Measurements from ENCODE around the gene MAJIN. TPM values are rescaled to one million over a fixed set of nuclear protein-coding genes. Genes with fewer than 3 reads are reported as not detected.
A peak's percentile ranks its signal among the peaks of the same experiment; 100 is the strongest.

The MAJIN gene
- total RNA-seq, 3 donors from 2014 or later (not counting 1 experiment from before 2014, with no cell fraction given), result not detected

DNA sequence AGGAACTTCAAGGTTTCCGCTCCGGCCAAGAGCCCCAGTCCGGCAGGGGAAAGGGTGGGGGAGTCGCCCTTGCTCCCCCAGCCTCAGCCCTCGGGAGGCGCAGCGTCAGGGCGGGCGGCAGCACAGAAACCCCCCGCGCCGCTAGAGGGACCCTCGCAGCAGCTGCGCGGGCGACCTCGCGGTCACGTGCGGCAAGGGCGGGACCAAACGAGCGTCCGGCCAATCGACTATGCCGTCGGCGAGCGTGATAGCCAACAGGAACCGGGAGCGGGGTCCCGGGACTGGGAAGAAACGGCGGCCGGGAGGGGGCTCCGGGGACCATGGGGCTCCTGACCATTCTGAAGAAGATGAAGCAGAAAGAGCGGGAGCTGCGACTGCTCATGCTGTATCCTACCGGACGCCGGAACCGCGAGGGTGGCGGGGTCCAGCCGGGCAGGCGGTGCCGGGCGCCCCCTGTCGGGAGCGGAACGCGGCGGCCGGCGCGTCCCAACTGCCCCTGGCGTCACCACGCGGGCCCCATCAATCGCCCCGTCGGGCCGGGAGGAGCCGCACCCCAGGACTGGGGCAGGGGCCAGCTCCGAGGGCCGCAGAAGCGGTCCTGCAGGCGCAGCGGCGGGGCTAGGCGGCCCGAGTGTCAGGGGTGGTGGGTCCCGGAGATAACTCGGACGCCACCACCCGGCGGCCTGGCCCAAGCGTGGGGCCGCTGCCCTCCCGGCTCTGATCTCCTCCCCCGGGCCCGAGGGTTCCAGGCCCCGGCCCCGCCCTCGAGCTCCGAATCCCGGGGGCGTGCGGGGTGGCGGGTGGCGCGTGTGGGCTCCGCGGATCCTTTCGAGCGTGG, 42.2 kb upstream of the MAJIN start, which contains the start of gene ARL2:
Gene ARL2 (plus strand): TSS at position 273 of the 838 bp plus-strand sequence. CDS start 48 bp downstream, at position 321.
- Histone ChIP-seq H3K27me3 (ENCODE audit: control insufficient read depth, insufficient read depth, low read length) (no peaks in the 10 kb centered on the region), H3K27ac (ENCODE audit: low read length) (peak within 1 kb of the TSS; percentile 100), H3K9me3 (ENCODE audit: control insufficient read depth, insufficient read depth, low read length) (no peaks in the 10 kb centered on the region), H3K36me3 (ENCODE audit: control insufficient read depth, insufficient read depth, low read length) (peaks cover 7% of the 10 kb centered on the region), H3K4me1 (ENCODE audit: control insufficient read depth, insufficient read depth, low read length) (peaks cover 26% of the 10 kb centered on the region), H3K4me3 (ENCODE audit: low read length) (peak within 1 kb of the TSS; percentile 93)
- under 1% methylated on average over 96 of the region's 96 CpGs for WGBS (ENCODE audit: insufficient coverage)
- intact Hi-C loops (cut with micrococcal nuclease), result loop anchor here (1.0 to 5.0 kb wide), 4 partner anchors 13 to 167 kb away; partner anchors contain the start of genes SNX15 and ZNHIT2
- H3K27ac Mint-ChIP-seq, result peak within 1 kb of the TSS; percentile 95 to 96
- ATAC-seq (peak; percentile 77 to 90 (median 85)), DNase-seq (peak; percentile 86 to 94)
- TF ChIP-seq, protein P1, sequence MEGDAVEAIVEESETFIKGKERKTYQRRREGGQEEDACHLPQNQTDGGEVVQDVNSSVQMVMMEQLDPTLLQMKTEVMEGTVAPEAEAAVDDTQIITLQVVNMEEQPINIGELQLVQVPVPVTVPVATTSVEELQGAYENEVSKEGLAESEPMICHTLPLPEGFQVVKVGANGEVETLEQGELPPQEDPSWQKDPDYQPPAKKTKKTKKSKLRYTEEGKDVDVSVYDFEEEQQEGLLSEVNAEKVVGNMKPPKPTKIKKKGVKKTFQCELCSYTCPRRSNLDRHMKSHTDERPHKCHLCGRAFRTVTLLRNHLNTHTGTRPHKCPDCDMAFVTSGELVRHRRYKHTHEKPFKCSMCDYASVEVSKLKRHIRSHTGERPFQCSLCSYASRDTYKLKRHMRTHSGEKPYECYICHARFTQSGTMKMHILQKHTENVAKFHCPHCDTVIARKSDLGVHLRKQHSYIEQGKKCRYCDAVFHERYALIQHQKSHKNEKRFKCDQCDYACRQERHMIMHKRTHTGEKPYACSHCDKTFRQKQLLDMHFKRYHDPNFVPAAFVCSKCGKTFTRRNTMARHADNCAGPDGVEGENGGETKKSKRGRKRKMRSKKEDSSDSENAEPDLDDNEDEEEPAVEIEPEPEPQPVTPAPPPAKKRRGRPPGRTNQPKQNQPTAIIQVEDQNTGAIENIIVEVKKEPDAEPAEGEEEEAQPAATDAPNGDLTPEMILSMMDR (IDR thresholded peaks at IDR 0.05), result peak; percentile 97
- peak within 1 kb of the TSS; percentile 95 for H3K4me3 Mint-ChIP-seq
- no peaks in the 10 kb centered on the region for H3K27me3 Mint-ChIP-seq (ENCODE audit: low read depth in 2 of 2)
- H3K9me3 Mint-ChIP-seq, result no peaks in the 10 kb centered on the region
- no peaks in the 10 kb centered on the region for H3K36me3 Mint-ChIP-seq
- H3K4me1 Mint-ChIP-seq, result peaks cover 21 to 29% of the 10 kb centered on the region in 2 donors

- H3K27me3 Mint-ChIP-seq (ENCODE audit: low read depth in 2 of 2), result no peaks in the 10 kb centered on the region
- peak overlapping the region; percentile 100 for H3K27ac ChIP-seq (ENCODE audit: low read length)
Measured at GRCh38 chr11:65013130-65013887, 41.4 kb upstream of the MAJIN start.

DNA sequence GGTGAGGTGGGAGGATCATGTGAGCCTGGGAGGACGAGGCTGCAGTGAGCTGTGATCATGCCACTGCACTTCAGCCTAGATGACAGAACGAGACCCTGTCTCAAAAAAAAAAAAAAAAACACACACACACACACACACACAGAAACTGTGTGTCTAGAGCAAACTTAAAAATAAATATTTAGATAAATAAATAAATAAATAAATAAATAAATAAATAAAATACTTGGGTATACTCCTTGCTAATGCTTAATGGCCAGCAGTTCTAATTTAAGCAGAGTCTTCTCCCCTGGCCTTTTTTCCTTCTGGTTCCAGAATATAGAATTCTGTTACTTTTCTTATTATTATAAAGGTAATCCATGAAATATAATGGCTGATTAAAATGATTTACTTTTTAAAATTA, 37.0 kb upstream of the MAJIN start:
- TF ChIP-seq, protein P1 (IDR thresholded peaks at IDR 0.05), result no peak
- Mint-ChIP-seq H3K9me3 (no peaks in the 10 kb centered on the region), H3K4me3 (no peak overlapping the region), H3K27ac (no peak overlapping the region), H3K36me3 (no peaks in the 10 kb centered on the region), H3K27me3 (ENCODE audit: low read depth in 2 of 2) (no peaks in the 10 kb centered on the region), H3K4me1 (peaks cover 10 to 12% of the 10 kb centered on the region in 2 donors)
- Histone ChIP-seq H3K4me3 (ENCODE audit: low read length) (no peak overlapping the region), H3K27ac (ENCODE audit: low read length) (no peak overlapping the region), H3K9me3 (ENCODE audit: control insufficient read depth, insufficient read depth, low read length) (no peaks in the 10 kb centered on the region), H3K27me3 (ENCODE audit: control insufficient read depth, insufficient read depth, low read length) (no peaks in the 10 kb centered on the region), H3K4me1 (ENCODE audit: control insufficient read depth, insufficient read depth, low read length) (peaks cover 11% of the 10 kb centered on the region), H3K36me3 (ENCODE audit: control insufficient read depth, insufficient read depth, low read length) (no peaks in the 10 kb centered on the region)
- ATAC-seq (no peak), DNase-seq (no peak)
- intact Hi-C loops (cut with micrococcal nuclease), result no loop called here
- 80% methylated on average over 1 of the region's 2 CpGs for WGBS (ENCODE audit: insufficient coverage)

More at GRCh38 chr11:65013130-65013887, 41.4 kb upstream of the MAJIN start:
- intact Hi-C loops (cut with micrococcal nuclease), result loop anchor here (1.0 to 5.0 kb wide), 4 partner anchors 14 to 166 kb away; partner anchors contain the start of genes SNX15 and ZNHIT2
- H3K36me3 Mint-ChIP-seq, result no peaks in the 10 kb centered on the region
- WGBS (ENCODE audit: insufficient coverage), result 18% methylated on average over 22 of the region's 22 CpGs
- Histone ChIP-seq H3K36me3 (ENCODE audit: control insufficient read depth, insufficient read depth, low read length) (peaks cover under 1% of the 10 kb centered on the region), H3K9me3 (ENCODE audit: control insufficient read depth, insufficient read depth, low read length) (no peaks in the 10 kb centered on the region), H3K27me3 (ENCODE audit: control insufficient read depth, insufficient read depth, low read length) (no peaks in the 10 kb centered on the region), H3K4me3 (ENCODE audit: low read length) (peak overlapping the region; percentile 93), H3K4me1 (ENCODE audit: control insufficient read depth, insufficient read depth, low read length) (peaks cover 26% of the 10 kb centered on the region)
- H3K9me3 Mint-ChIP-seq, result no peaks in the 10 kb centered on the region
- peak overlapping the region; percentile 95 for H3K4me3 Mint-ChIP-seq
- H3K27ac Mint-ChIP-seq, result peak overlapping the region; percentile 95 to 96
- ATAC-seq (peak; percentile 83 to 94 (median 87)), DNase-seq (peak; percentile 90 to 95)
- TF ChIP-seq, protein P1 (IDR thresholded peaks at IDR 0.05), result no peak
- H3K4me1 Mint-ChIP-seq, result peaks cover 21 to 29% of the 10 kb centered on the region in 2 donors
